Kidney epithelial cell (primary cell): ENCODE measurements around the gene TMCC3. TPM values are rescaled to one million over a fixed set of nuclear protein-coding genes. Genes with fewer than 3 reads are reported as not detected.
"Not testable (repeated sequence)": the region's sequence is repeated elsewhere in the genome, so short reads cannot be mapped to it uniquely, and the experiment has no call there.

ENCODE experiments used
- DNase-seq: peaks from one replicate; pipeline ENCODE4 v3.0.0-alpha.2; 2010; ENCODE audit warnings: low read depth
- H3K27me3 ChIP-seq: 2 replicates; pipeline ENCODE4 v1.6.0; 2011; ENCODE audit warnings: low read length; ENCODE audit not compliant: control insufficient read depth, insufficient read depth
- H3K36me3 ChIP-seq: 2 replicates; pipeline ENCODE4 v1.5.1; 2011; ENCODE audit warnings: low read length; ENCODE audit not compliant: control insufficient read depth, insufficient read depth
- H3K4me3 ChIP-seq: 2 replicates; pipeline ENCODE4 v1.5.1; 2011; ENCODE audit warnings: low read depth, mild to moderate bottlenecking, control low read depth, low read length
- CTCF ChIP-seq: IDR thresholded peaks from 2 replicates; pipeline ENCODE4 v1.5.1; 2011; ENCODE audit warnings: mild to moderate bottlenecking, moderate library complexity, low read length, control low read depth, inconsistent platforms; ENCODE audit not compliant: insufficient read depth, poor library complexity, severe bottlenecking
- total RNA-seq: library from RNA; depleted of rRNA; stranded (reverse); fragments of >200 nt; gene quantifications from 2 replicates; pipeline ENCODE4 v1.2.3, GENCODE V29; 2015

Gene TMCC3
- total RNA-seq, 1 donor from 2014 or later: 22.8 TPM

- Histone ChIP-seq H3K27me3 (no peaks in the 10 kb centered on the region), H3K36me3 (peaks cover 1% of the 10 kb centered on the region), H3K4me3 (no peak overlapping the region)
- DNase-seq: no peak
- peak; percentile 56 for TF ChIP-seq CTCF
Observed at GRCh38 chr12:94603434-94604365, 46.7 kb downstream of the TMCC3 start.

GRCh38 chr12:94602024-94602423 lies 48.3 kb downstream of the TMCC3 start:
- Histone ChIP-seq H3K4me3 (no peak overlapping the region), H3K36me3 (peaks cover 1% of the 10 kb centered on the region), H3K27me3 (no peaks in the 10 kb centered on the region)
- TF ChIP-seq CTCF: no peak
- no peak for DNase-seq

GRCh38 chr12:94601307-94601706 lies 49.0 kb downstream of the TMCC3 start:
- H3K27me3 ChIP-seq, H3K36me3 ChIP-seq, DNase-seq, H3K4me3 ChIP-seq: not testable (repeated sequence)

- H3K36me3 ChIP-seq: no peaks in the 10 kb centered on the region
- no peak for DNase-seq
- no peak for TF ChIP-seq CTCF
- H3K4me3 ChIP-seq: no peak overlapping the region
- no peaks in the 10 kb centered on the region for H3K27me3 ChIP-seq
Observed at GRCh38 chr12:94599189-94599588, 51.2 kb downstream of the TMCC3 start.

- H3K27me3 ChIP-seq: no peaks in the 10 kb centered on the region
- no peak for TF ChIP-seq CTCF
- no peak for DNase-seq
- H3K36me3 ChIP-seq: no peaks in the 10 kb centered on the region
- H3K4me3 ChIP-seq: no peak overlapping the region
Observed at GRCh38 chr12:94597268-94597667, 53.1 kb downstream of the TMCC3 start.

GRCh38 chr12:94596596-94596995 lies 53.8 kb downstream of the TMCC3 start:
- no peak for DNase-seq
- Histone ChIP-seq H3K4me3 (no peak overlapping the region), H3K36me3 (no peaks in the 10 kb centered on the region), H3K27me3 (no peaks in the 10 kb centered on the region)
- TF ChIP-seq CTCF: no peak
